ENCODE data around the gene CAP1.

Gene CAP1

DNA sequence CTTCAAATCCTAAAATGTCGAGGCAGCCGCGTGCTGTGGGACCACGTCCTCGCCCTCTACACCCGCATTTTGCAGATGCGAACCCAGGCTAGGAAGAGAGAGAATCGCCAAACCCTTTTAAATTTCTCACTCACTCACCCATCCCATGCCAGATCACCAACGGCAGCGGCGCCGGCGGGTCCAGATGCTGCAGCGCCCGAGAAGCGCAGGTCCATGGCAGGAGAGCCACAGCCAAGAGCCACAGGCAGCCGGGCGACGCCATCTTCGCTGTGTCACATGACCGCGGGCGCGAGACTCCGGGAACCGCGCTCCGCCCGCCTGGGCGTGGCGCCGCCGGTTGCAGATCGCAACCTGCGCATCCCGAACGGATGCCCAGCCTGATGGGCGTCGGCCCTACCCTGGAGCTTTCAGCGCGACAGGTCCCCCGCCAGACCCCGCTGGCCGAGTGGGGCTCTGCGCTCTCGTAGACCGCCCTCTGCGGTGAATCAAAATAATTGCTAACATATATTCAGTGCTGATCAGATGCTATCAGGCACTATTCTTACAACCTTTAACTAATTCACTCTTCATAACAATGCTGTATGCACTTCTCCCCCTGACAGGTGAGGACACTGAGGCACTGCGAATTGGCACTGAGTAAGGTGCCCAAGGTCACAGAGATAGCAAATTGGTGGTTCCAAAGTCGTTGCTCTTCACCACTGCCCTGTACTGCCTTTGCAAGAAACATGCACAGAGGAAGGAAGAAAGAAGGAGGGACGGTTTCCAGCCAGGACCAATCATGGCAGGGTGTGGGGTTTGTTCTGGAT is 56.7 kb downstream of the CAP1 start, which contains the start of gene PPT1:
PPT1 (minus strand) TSS at position 276 of the 806 bp plus-strand sequence; CDS start at position 262, 14 bp downstream.
- DNase-seq (ENCODE audit: low read depth in 1 of 2, low spot score in 1 of 2): peak; percentile 60 to 73
- no peak for TF ChIP-seq JUND (IDR thresholded peaks at IDR 0.05; ENCODE audit: low read depth)
- in situ Hi-C loops (cut with HindIII; ENCODE audit: low pct_unique_long_range_greater_than_20kb, low sequenced_read_pairs): no loop called here

DNA sequence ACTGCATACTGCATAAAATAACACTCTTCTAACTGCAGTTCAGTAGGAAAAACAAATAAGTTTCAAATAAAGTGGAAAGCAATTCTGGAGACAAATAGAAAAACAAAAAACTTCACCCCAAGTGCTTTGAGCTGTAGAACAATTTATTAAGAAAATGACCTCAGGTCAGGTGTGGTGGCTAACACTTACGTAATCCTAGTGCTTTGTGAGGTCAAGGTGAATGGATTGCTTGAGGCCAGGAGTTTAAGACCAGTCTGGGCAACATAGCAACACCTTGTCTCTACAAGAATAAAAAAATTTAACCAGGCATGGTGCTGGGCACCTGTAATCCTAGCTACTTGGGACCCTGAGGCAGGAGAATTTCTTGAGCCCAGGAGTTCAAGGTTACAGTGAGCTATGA is 61.5 kb downstream of the CAP1 start:
- in situ Hi-C loops (cut with HindIII; ENCODE audit: low pct_unique_long_range_greater_than_20kb, low sequenced_read_pairs): no loop called here
- TF ChIP-seq JUND (IDR thresholded peaks at IDR 0.05; ENCODE audit: low read depth): no peak
- DNase-seq (ENCODE audit: low read depth in 1 of 2, low spot score in 1 of 2): peak in 1 of 2 experiments; percentile 16

GRCh38 chr1:40102896-40103295 is 62.4 kb downstream of the CAP1 start:
- no peak for DNase-seq (ENCODE audit: low read depth in 1 of 2, low spot score in 1 of 2)
- in situ Hi-C loops (cut with HindIII; ENCODE audit: low pct_unique_long_range_greater_than_20kb, low sequenced_read_pairs): no loop called here
- TF ChIP-seq JUND (IDR thresholded peaks at IDR 0.05; ENCODE audit: low read depth): no peak

DNA sequence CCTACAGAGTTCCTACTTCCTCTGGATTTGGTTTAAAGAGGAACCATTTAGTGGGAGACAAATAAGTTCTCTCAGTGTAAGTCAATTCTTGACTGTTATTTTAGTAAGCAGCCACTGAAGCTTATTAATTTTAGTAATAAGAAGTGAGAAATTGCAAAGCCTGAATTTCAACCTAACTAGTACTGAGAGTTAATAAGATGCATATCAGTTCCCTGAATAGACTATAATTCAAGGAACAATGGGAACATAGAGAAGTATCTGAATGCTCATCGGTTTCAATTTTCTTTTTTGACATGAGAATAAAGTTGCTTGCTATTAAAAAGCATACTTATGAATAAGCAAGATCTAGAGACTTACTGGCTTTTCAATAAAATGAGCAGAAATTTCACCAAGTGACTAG is 64.5 kb downstream of the CAP1 start:
- TF ChIP-seq JUND (IDR thresholded peaks at IDR 0.05; ENCODE audit: low read depth): no peak
- DNase-seq (ENCODE audit: low read depth in 1 of 2, low spot score in 1 of 2): no peak
- in situ Hi-C loops (cut with HindIII; ENCODE audit: low pct_unique_long_range_greater_than_20kb, low sequenced_read_pairs): no loop called here

DNA sequence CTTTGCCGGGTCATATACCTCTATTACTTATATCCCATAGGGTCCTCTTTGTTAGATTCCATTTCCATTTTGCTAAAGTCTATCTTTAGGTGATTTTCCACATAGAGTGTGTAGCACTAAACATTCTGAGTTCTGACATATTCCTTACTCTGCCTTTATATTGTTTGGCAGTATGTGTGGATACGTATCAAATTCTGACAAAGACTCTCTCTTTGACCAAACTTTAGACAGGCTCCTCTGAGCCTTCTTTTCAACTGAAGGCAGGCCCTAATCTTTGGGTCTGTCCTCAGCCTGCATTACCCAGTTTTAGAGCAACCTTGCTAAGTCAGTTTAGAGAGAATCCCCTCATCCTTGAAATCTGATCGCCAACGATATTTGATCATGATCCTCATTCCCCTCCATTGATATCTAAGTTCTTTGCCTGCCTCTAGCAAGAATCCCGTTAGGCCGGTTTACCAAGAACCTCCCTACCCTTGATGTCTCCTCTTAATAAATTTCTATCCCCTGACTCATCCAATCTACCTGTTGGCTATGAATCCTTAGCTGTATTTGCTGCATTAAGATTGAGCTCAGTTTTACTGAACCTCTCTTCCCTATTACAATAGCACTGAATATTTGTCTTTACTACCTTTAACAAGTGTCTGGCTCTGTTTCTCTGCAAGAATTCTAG is 66.9 kb downstream of the CAP1 start:
- TF ChIP-seq JUND (IDR thresholded peaks at IDR 0.05; ENCODE audit: low read depth): peak; percentile 78
- DNase-seq (ENCODE audit: low read depth in 1 of 2, low spot score in 1 of 2): peak in 1 of 2 experiments; percentile 75
- in situ Hi-C loops (cut with HindIII; ENCODE audit: low pct_unique_long_range_greater_than_20kb, low sequenced_read_pairs): no loop called here

DNA sequence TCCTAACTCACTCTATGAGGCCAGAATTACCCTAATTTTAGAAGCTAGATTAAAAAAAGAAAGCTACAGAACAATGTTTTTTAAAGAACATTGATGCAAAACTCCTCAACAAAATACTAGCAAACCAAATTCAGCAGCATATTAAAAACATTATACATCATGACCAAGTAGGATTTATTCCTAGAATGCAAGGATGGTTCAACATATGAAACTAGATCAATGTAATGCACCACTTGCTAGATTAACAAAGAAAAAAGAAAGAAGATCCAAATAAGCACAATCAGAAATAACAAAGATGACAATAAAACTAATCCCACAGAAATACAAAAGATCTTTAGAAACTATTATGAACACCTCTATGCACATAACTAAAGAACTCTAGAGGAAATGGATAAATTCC is 69.9 kb downstream of the CAP1 start:
- no peak for DNase-seq (ENCODE audit: low read depth in 1 of 2, low spot score in 1 of 2)
- no peak for TF ChIP-seq JUND (IDR thresholded peaks at IDR 0.05; ENCODE audit: low read depth)
- in situ Hi-C loops (cut with HindIII; ENCODE audit: low pct_unique_long_range_greater_than_20kb, low sequenced_read_pairs): no loop called here

DNA sequence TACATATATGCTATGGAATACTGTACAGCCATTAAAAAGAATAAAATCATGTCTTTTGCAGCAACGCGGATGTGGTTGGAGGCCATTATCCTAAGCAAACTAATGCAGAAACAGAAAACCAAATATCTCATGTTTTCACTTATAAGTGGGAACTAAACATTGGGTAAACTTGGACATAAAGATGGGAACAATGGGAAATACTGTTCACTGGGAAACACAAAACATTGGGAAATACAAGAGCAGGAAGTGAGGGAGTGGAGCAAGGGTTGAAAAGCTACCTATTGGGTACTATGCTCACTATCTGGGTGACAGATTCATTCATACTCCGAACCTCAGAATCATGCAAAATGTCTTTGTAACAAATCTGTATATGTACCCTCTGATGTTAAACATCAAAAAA is 73.9 kb downstream of the CAP1 start:
- DNase-seq (ENCODE audit: low read depth in 1 of 2, low spot score in 1 of 2): no peak
- no peak for TF ChIP-seq JUND (IDR thresholded peaks at IDR 0.05; ENCODE audit: low read depth)
- in situ Hi-C loops (cut with HindIII; ENCODE audit: low pct_unique_long_range_greater_than_20kb, low sequenced_read_pairs): no loop called here

- no peak for TF ChIP-seq JUND (IDR thresholded peaks at IDR 0.05; ENCODE audit: low read depth)
- in situ Hi-C loops (cut with HindIII; ENCODE audit: low pct_unique_long_range_greater_than_20kb, low sequenced_read_pairs): no loop called here
- DNase-seq (ENCODE audit: low read depth in 1 of 2, low spot score in 1 of 2): no peak
Measured at GRCh38 chr1:40120128-40120527, 79.6 kb downstream of the CAP1 start.
